ENCODE results near the gene TMSB4X.
"Not testable (repeated sequence)": the region's sequence is repeated elsewhere in the genome, so short reads cannot be mapped to it uniquely, and the experiment has no call there.

TMSB4X gene

GRCh38 chrX:12954981-12955380, 19.9 kb upstream of the TMSB4X start:
- no peak for DNase-seq (ENCODE audit: low read depth in 2 of 2)

DNA sequence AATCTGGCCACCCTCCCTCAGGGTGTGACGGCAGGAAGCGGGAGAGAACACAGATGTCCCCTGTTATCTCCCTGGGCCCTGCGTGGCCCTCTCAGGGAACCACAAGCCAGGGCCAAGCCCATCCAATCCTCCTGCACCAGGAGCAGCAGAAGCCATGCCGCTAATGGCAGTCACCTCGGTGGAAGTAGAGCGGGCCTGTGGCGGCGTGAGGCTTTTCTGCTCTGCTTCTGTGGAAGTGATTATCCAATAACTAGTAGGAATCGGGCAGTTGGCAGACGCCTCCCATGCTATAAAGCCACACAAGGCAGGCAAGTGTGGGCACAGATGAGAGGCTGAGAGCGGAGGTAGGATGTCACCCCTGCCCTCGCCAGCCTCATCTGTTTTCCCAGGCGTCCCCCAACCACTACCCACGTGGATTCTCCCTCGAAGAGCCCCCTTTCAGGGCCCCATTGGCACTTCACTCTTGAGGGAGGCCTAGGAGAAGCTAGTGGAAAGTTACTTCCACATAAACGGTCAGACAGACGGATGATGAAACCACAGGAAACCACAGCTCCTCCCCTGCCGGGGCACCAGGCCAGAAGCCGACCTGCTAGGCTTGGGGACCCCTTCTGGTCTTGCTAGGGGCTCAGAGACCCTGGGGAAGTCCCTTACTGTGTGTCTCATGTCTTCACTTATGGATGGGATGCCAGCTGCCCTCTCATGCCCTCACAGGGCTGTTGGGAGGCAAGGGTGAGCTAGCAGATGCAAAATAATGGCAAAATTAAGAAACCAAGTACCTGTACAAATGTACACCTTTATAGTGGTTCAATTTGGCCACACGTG, 18.8 kb upstream of the TMSB4X start:
- DNase-seq (ENCODE audit: low read depth in 2 of 2): peak in 1 of 2 experiments; percentile 58

- DNase-seq (ENCODE audit: low read depth in 2 of 2): no peak
Observed at GRCh38 chrX:12956704-12957534, 18.0 kb upstream of the TMSB4X start.

- DNase-seq (ENCODE audit: low read depth in 2 of 2): no peak
Observed at GRCh38 chrX:12958059-12958458, 16.9 kb upstream of the TMSB4X start.

DNA sequence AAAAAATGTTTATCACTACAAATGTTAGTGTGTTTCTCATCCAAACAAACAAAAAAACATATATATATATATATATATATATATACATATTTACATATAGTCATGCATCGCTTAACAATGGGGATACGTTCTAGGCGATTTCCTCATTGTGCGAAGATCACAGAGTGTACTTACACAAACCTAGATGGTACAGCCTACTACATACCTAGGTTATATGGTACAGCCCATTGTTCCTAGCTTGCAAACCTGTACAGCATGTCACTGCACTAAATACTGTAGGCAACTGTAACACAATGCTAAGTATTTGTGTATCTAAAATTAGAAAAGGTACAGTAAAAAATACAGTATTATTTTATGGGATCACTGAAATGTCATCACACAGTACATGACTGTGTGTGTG, 16.4 kb upstream of the TMSB4X start:
- no peak for DNase-seq (ENCODE audit: low read depth in 2 of 2)

GRCh38 chrX:12961196-12961718, 13.7 kb upstream of the TMSB4X start:
- no peak for DNase-seq (ENCODE audit: low read depth in 2 of 2)

DNA sequence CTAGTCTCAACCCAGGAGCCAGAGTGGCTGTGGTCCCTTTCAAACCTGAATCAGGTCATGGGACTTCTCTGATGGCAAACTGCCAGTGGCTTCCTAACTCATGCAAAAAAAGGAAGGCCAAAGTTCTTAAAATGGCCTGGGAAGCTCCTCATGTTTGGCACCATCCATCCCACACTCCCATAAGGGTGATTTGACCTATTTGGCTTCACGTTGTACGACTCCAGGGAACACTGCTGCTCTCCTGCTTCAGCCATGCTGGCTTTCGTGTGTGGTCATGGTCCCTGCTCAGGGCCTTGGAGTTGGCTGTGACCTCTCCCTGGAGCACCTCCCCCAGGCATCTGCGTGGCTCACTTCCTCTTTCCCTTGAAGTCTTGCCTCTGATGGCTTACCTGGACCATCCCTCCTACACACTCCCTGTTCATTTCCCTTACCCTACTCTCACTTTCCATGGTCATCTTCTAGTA, 12.8 kb upstream of the TMSB4X start:
- DNase-seq (ENCODE audit: low read depth in 2 of 2): no peak

DNA sequence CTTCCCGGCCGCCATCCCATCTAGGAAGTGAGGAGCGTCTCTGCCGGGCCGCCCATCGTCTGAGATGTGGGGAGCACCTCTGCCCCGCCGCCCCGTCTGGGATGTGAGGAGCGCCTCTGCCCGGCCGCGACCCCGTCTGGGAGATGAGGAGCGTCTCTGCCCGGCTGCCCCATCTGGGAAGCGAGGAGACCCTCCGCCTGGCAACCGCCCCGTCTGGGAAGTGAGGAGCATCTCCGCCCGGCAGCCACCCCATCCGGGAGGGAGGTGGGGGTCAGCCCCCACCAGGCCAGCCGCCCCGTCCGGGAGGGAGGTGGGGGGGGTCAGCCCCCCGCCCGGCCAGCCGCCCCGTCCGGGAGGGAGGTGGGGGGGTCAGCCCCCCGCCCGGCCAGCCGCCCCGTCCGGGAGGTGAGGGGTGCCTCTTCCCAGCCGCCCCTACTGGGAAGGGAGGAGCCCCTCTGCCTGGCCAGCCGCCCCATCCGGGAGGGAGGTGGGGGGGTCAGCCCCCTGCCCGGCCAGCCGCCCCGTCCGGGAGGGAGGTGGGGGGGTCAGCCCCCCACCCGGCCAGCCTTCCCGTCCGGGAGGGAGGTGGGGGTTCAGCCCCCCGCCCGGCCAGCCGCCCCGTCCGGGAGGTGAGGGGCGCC, 11.6 kb upstream of the TMSB4X start:
- not testable (repeated sequence) for DNase-seq (ENCODE audit: low read depth in 2 of 2)

- no peak for DNase-seq (ENCODE audit: low read depth in 2 of 2)
Observed at GRCh38 chrX:12965131-12965940, 9.6 kb upstream of the TMSB4X start.

DNA sequence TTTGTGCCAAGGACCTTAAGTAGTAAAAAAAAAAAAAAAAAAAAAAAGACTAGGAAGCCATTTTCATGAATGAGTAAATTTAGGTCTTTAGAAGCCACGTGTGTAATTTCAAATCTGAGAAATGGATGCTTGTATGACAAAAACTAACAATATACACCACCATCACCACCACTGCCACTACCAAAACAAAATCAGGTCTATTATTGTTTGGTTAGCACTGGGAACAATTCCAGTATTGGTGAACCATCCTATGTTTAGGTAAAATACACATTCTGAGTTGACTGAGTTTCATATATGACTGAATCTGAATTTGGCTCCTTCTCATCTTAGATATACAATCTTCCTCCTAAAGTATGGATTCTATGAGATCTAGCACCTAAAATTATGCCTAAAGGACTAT, 8.8 kb upstream of the TMSB4X start:
- DNase-seq (ENCODE audit: low read depth in 2 of 2): no peak

GRCh38 chrX:12967711-12968465, 7.0 kb upstream of the TMSB4X start:
- DNase-seq (ENCODE audit: low read depth in 2 of 2): no peak

DNA sequence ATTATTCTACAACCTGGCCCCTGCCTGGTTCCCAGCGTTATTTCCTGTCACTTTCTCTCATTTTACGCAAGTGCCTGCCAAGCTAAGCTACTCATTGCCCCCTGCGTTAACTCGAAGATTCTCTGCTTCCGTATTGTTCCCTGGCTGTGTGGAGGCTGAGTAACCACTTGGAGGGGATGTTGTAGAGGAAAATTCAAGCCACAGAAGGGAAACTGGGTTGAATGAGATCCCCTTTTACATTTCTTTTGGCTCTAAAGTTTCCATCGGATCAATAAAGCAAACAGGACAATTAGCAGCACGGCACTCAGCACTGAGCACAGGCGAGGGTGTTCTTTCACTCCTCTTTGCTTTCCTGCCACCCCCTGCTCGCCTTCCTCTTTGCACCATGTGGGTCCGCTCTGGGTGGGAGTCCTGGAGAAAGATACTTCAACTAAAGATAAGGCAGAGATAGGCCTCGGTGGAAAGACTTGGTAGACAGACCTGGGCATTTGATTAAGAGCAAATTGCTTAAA, 4.2 kb upstream of the TMSB4X start:
- DNase-seq (ENCODE audit: low read depth in 2 of 2): no peak

DNA sequence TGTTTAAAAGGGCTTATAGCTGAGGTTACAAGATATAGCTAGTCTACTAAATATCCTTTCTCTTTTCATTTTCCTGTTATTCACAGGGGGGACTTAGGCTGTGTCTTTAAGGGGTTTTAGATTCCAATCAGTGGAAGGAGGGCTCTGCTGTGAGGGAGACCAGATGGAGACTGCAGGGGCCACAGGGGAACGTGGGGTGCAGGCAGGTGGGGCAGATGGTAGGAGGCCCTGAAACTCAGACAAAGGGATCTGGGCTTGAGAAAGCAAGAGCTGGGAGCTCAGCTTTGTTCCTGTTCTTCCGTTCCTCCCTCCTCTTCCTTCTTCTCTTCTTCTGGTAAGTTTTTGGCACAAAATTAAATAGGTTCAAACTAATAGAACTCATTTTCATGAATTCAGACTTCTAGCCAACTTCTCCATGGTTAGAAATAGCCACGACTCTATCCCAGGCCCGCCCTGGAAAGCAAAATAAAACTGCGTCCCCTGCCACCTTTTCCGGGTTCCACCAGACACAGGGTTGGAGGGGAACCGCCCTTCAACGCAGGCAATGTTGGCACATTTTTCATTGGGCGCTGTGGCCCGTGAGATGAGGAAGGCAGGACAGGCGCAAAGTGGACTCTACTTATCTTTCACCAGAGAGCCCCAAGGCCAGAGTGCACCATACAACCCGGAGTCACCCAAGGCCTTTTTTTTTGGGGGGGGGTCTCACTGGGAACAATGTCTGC, 3.5 kb upstream of the TMSB4X start:
- no peak for DNase-seq (ENCODE audit: low read depth in 2 of 2)

- no peak for DNase-seq (ENCODE audit: low read depth in 2 of 2)
Observed at GRCh38 chrX:12972243-12972642, 2.7 kb upstream of the TMSB4X start.

GRCh38 chrX:12972878-12973560, 1.9 kb upstream of the TMSB4X start:
- DNase-seq (ENCODE audit: low read depth in 2 of 2): no peak

DNA sequence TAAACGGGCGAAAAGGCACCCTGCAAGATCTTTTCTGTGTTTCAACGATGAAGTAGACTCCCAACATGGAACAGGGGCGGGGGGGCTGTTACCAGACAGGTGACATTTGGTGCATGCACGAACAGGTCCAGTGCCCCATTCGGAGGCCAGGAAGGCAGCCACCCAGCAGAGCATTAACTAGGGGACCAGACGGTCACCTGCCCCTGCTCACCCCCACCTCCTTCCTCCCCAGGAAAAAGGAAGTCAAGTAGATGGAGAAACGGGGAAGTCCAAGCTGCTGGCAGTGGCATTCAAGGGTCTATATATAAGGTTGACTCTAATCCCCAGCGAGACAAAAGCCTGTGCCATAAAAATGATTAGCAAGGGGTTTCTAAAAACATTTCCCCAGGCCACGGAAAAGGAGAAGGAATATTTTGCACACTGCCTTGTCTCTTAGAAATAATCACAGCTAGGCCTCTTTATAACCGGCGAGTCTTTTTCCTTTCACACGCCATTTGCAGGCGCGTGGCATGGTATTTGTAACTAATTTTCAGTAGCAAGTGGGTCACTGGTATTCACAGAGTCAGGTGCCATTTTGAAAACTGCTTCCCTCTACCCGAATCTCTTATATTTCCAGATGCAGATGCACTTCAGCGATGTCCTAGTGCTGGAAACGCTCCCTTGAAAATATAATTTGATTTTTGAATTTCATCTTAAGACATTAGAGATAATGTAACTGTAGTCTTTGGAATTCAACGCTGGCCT, 1.2 kb upstream of the TMSB4X start:
- DNase-seq (ENCODE audit: low read depth in 2 of 2): no peak

GRCh38 chrX:12974305-12974795, 560 bp upstream of the TMSB4X start:
- peak in 1 of 2 experiments; percentile 47 for DNase-seq (ENCODE audit: low read depth in 2 of 2)

DNA sequence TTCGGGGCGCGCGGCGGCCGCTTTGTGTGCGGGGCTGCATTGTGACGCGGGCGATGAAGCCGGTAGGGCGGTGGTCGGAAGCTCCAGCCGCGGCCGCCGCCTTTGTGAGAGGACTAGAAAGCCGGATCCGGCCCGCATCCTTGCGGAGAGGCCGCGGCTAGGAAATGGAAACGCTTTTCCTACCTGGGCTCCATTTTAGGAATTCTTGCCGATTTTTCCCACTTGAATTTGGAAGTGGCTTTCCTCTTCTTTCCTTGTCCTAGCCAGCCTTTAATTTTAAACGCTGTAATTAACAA, 708 bp downstream of the TMSB4X start:
- DNase-seq (ENCODE audit: low read depth in 2 of 2): no peak
